GM15510 (cell line): ENCODE results near the gene MED13L.

ENCODE experiments used
- POLR2A ChIP-seq: IDR thresholded peaks from 3 replicates; pipeline ENCODE4 v1.6.1; 2011; ENCODE audit warnings: borderline replicate concordance; ENCODE audit not compliant: insufficient read length; ENCODE audit errors: extremely low read depth

The MED13L gene

GRCh38 chr12:116028619-116029018, 248.9 kb downstream of the MED13L start:
- no peak for TF ChIP-seq POLR2A

GRCh38 chr12:116027551-116027821, 250.0 kb downstream of the MED13L start:
- no peak for TF ChIP-seq POLR2A

- TF ChIP-seq POLR2A = no peak
Measured at GRCh38 chr12:116026768-116027550, 250.5 kb downstream of the MED13L start.

- no peak for TF ChIP-seq POLR2A
Measured at GRCh38 chr12:116026346-116026745, 251.1 kb downstream of the MED13L start.

DNA sequence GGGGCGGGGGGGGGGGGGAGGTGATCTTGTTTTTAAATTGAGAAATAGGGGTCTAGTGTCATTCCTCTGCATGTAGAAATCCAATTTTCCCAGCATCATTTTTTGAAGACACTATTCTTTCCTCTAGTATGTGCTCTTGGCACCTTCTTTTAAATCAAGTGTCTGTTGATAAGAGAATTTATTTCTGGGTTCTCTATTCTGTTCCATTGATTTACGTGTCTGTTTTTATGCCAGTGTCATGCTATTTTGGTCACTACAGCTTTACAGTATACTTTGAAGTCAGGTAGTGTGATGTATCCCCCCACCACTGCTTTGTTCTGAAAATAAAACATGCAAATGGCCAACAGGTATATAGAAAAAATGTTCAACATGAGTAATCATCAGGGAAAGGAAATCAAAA, 252.7 kb downstream of the MED13L start:
- TF ChIP-seq POLR2A = no peak

DNA sequence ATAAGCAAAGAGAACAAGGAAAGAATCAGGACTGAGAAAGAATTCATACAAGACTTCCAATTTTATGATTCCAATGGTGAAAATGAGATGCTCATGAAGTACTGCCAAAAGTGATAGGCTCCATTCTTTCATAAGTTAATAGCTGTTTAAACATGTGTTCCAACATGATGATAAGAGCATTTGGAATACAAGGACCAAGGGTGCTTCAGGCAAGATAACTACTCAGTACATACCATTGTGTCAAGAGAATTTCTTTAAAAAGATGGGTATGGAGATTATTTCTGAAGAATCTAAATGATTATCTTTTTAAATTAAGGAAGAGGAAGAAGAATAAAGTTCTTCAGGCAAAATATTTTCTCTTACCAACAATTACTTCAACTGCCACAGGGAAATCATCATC, 258.1 kb downstream of the MED13L start:
- no peak for TF ChIP-seq POLR2A

DNA sequence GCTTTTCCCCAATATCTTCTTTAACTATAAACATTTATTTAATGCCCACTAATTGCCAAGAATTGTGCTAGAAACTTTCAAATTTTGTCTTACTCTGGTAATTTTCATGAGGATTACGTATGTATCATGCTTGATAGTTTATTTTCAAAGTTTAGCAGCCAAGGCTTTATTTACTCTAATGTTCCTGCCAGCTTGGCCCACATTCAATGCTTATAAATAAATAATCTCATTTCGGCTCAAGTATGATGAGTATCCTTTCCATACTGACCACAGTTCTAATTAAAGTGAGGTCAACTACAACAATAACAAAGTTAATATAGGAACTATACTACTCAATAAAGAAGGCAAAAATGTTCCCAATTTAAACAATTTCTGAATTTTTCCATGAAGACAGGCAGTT, 259.2 kb downstream of the MED13L start:
- TF ChIP-seq POLR2A = no peak

GRCh38 chr12:116015525-116015924, 262.0 kb downstream of the MED13L start:
- no peak for TF ChIP-seq POLR2A

DNA sequence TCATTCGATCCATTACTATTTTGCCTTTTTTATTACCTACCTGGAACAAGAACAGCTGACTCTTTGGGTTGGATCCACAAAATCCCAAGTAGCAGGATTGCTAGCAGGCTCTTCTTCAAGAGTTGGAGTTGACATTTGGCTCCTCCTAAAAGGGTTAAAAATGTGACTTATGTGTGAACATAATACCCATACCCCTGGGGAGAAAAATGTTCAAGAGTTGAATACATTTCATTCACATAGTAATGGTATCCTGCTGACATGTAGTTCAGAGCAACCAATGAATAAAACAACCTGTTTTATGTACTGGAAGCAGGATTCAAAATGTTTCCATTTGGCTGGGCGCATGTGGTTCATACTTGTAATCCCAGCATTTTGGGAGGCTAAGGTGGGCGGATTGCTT, 264.7 kb downstream of the MED13L start:
- TF ChIP-seq POLR2A = no peak

GRCh38 chr12:116011217-116011616, 266.3 kb downstream of the MED13L start:
- TF ChIP-seq POLR2A = no peak

GRCh38 chr12:116010467-116010866, 267.0 kb downstream of the MED13L start:
- no peak for TF ChIP-seq POLR2A

- no peak for TF ChIP-seq POLR2A
Measured at GRCh38 chr12:116009805-116010204, 267.7 kb downstream of the MED13L start.

- TF ChIP-seq POLR2A = no peak
Measured at GRCh38 chr12:116006141-116006540, 271.4 kb downstream of the MED13L start.

- TF ChIP-seq POLR2A = no peak
Measured at GRCh38 chr12:116002890-116003536, 274.5 kb downstream of the MED13L start.

GRCh38 chr12:116000252-116000651, 277.2 kb downstream of the MED13L start:
- TF ChIP-seq POLR2A = no peak

- no peak for TF ChIP-seq POLR2A
Measured at GRCh38 chr12:115999582-115999981, 277.9 kb downstream of the MED13L start.
